GM12873 (cell line): ENCODE measurements around the gene PROCR.

Experiments
- TF ChIP-seq, protein P1 (sequence below): IDR thresholded peaks from 2 replicates; pipeline ENCODE4 v1.5.1; 2012; ENCODE audit warnings: low read depth, mild to moderate bottlenecking, moderate library complexity, low read length, control low read depth; ENCODE audit not compliant: insufficient read depth; ENCODE audit errors: missing control alignments

Gene PROCR

DNA sequence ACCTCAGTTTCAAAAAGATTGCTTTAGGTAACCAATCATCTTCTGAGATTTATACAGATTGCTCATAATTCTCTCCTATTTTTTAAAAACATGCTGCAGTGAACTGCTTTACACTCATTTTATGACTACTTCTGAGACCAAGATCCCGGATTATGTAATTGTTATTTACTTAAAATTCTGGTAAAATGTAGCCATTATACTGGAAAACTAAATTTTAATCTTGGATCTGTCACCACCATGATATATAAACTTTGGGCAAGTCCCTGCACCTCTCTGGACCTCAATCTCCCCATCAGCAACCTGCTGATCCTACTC lies 477 bp upstream of the PROCR start:
- TF ChIP-seq, protein P1, sequence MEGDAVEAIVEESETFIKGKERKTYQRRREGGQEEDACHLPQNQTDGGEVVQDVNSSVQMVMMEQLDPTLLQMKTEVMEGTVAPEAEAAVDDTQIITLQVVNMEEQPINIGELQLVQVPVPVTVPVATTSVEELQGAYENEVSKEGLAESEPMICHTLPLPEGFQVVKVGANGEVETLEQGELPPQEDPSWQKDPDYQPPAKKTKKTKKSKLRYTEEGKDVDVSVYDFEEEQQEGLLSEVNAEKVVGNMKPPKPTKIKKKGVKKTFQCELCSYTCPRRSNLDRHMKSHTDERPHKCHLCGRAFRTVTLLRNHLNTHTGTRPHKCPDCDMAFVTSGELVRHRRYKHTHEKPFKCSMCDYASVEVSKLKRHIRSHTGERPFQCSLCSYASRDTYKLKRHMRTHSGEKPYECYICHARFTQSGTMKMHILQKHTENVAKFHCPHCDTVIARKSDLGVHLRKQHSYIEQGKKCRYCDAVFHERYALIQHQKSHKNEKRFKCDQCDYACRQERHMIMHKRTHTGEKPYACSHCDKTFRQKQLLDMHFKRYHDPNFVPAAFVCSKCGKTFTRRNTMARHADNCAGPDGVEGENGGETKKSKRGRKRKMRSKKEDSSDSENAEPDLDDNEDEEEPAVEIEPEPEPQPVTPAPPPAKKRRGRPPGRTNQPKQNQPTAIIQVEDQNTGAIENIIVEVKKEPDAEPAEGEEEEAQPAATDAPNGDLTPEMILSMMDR = no peak

DNA sequence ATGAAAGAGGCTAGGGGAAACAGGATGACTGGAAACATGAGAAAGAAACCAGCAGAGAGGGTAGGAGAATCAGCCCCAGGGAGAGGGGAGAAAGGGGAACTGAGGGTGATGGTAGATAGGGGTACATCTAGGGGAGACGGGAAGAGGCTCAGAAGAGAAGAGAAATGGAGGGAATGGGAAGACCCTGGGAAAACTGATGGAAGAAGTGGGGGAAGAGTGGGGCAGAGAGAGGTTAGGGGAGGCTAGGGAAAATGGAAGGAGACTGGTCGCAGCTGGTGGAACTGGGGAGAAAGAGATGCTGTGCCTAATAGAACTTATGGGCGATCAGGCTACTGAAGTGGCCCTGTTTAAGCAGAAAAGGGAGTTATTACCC lies 548 bp downstream of the PROCR start:
- TF ChIP-seq, protein P1 = no peak

DNA sequence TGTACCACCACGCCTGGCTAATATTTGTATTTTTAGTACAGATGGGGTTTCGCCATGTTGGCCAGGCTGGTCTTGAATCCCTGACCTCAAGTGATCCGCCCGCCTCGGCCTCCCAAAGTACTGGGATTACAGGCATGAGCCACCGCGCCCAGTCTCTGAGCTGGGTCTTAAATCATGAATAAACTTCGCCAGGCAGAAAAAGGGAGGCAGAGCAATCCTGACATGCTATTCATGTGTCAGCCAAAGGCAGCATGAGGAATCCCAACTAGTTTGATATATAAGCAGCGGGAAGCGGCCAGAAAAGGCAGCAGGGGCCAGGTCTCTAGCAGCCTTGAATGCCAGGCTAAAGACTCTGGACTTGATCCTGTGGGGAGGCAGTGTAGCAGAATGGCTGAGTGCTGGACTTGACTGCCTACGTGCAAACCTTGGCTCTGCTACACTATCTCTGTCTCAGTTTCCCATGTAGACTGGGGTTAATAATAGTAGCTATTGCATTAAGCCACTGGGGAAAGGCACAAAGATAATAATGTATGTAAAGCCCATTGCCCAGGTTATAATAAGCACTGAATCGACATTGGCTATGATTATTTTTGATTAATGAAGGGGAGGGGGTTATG lies 1.8 kb downstream of the PROCR start:
- TF ChIP-seq, protein P1 = no peak

DNA sequence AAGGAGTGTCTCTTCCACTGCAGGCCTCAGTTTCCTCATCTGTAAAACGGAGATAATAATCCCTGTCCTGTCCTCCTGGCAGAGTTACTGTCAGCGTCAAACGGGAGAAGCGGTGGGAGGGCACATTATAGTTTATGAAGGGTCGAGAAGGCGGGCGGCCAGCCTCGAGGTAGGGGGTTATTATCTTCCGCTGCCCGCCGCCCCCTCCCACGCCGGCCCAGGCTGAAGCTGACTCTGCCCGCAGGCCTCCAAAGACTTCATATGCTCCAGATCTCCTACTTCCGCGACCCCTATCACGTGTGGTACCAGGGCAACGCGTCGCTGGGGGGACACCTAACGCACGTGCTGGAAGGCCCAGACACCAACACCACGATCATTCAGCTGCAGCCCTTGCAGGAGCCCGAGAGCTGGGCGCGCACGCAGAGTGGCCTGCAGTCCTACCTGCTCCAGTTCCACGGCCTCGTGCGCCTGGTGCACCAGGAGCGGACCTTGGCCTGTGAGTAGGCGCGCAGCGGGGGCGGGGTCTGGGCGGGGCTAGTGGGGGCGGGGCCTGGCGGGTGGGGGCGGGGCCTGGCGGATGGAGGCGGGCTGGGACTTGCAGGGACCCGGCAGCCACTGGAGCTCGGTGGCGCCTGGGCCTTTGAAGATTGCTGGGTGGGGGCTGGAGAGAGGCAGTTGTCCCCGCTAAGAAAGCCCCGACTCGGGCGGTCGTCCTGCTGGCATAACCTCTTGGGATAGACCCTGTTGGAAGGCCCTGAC lies 2.8 kb downstream of the PROCR start:
- TF ChIP-seq, protein P1 = no peak

DNA sequence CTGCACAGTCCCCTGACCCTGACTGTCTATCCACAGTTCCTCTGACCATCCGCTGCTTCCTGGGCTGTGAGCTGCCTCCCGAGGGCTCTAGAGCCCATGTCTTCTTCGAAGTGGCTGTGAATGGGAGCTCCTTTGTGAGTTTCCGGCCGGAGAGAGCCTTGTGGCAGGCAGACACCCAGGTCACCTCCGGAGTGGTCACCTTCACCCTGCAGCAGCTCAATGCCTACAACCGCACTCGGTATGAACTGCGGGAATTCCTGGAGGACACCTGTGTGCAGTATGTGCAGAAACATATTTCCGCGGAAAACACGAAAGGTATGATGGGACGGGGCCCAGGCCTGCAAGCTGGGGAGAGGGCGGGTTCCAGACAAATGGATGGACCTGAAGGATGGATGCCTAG lies 4.3 kb downstream of the PROCR start:
- TF ChIP-seq, protein P1 = no peak

DNA sequence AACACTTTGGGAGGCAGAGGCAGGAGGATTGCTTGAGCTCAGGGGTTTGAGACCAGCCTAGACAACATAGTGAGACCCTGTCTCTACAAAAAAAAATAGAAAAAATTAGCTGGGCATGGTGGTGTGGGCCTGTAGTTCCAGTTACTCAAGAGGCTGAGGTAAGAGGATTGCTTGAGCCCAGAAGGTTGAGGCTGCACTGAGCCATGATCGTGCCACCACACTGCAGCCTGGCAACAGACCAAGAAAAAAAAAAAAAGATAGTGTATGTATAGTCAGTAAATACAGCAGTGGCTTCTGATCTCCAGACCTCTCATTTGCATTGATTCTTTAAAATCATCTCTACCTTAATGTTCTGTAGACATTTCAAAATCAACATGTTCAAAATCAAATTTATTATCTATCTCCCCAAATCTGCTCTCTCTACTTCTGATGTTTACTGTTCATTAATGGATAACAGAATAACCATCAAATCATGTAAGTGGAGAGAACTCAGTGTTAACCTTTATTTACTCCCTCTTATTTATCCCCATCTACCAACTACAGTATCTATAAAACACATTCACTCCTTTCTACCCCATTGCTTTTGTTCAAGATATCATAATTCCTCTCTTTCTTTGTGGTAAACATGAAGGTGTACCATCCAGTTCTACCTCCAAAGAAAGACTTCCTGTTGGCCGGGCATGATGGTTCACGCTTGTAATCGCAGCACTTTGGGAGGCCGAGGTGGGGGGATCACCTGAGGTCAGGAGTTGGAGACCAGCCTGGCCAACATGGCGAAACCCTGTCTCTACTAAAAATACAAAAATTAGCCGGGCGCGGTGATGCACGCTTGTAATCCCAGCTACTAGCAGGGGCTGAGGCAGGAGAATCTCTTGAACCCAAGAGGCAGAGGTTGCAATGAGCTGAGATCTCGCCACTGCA lies 7.7 kb downstream of the PROCR start:
- TF ChIP-seq, protein P1 = no peak

DNA sequence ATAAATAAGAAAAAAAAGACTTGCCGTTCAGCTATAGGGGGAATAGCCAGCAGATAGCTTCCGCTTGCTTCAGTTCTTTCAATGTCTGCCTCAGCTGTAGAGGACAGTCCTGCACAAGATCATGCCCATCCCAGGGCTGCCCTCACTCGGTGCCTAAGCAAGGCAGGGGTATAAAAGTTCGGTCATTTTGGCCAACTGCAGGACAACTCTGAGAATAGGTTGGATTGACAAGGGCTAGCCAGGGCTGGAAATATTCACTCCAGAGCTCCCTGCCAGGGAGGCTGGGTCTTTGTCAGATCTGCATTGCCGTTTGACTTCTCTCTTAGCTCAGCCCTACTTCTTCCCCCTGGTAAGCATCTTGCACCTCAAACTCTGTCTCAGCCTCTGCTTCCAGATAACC lies 8.4 kb downstream of the PROCR start:
- TF ChIP-seq, protein P1 = no peak
